Measurements from ENCODE around the gene EFHD1.

DNA sequence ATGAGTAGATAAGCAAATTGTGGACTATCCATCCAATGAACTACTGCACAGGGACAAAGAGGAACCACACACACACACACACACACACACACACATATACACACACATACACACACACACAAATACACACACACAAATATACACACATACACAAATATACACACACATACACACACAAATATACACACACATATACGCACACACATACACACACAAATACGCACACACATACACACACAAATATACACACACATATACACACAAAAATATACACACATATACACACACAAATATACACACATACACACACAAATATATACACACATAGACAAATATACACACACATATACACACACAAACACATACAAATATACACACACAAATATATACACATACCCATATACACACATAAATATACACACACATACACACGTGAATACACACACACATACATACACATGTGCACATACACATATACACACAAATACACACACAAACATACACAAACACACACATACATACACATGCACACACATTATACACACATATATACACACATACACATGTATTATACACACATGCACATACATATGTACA, 19.8 kb upstream of the EFHD1 start:
- TF ChIP-seq POLR2A (IDR thresholded peaks at IDR 0.05) = no peak
- no peak for TF ChIP-seq POLR2AphosphoS5 (IDR thresholded peaks at IDR 0.05)
- TF ChIP-seq, protein P1, sequence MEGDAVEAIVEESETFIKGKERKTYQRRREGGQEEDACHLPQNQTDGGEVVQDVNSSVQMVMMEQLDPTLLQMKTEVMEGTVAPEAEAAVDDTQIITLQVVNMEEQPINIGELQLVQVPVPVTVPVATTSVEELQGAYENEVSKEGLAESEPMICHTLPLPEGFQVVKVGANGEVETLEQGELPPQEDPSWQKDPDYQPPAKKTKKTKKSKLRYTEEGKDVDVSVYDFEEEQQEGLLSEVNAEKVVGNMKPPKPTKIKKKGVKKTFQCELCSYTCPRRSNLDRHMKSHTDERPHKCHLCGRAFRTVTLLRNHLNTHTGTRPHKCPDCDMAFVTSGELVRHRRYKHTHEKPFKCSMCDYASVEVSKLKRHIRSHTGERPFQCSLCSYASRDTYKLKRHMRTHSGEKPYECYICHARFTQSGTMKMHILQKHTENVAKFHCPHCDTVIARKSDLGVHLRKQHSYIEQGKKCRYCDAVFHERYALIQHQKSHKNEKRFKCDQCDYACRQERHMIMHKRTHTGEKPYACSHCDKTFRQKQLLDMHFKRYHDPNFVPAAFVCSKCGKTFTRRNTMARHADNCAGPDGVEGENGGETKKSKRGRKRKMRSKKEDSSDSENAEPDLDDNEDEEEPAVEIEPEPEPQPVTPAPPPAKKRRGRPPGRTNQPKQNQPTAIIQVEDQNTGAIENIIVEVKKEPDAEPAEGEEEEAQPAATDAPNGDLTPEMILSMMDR (IDR thresholded peaks at IDR 0.05 in 8 of 11, conservative IDR thresholded peaks at IDR 0.05 in 3 of 11) = no peak
